ENCODE results near the gene ARHGEF16. TPM values are rescaled to one million over a fixed set of nuclear protein-coding genes. Genes with fewer than 3 reads are reported as not detected.
A peak's percentile ranks its signal among the peaks of the same experiment; 100 is the strongest.

Gene ARHGEF16
- total RNA-seq, 1 donor from 2014 or later, result 4.1 TPM

DNA sequence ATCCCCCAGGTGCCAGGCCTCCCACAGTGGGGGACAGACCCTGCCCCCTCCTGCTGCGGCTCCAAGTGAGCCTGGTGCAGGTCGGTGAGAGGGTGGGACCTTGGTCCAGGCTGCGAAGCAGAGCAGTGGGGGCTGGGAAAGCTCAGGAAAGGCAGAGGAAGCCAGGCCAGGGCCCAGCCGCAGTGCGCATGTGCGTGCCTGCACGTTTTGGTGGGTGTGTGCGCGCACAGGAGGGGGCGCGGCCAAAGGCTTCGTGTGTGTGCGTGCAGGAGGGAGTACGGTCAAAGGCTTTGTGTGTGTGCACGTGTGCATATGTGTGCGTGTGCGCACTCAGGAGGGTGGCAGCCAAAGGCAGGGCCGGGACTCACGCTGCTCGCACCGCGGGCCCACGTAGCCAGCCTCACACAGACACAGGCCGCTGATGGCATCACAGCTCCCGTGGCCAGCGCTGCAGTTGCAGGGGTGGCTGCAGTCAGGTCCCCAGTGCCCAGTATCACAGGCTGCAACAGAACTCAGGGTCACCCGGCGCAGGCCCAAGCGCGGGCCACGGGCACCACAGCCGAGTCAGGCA, 45.9 kb downstream of the ARHGEF16 start:
- Mint-ChIP-seq H3K4me1 (ENCODE audit: low read depth, unreplicated experiment) (no peaks in the 10 kb centered on the region), H3K27me3 (ENCODE audit: low read depth, unreplicated experiment) (no peaks in the 10 kb centered on the region), H3K4me3 (ENCODE audit: unreplicated experiment) (no peak overlapping the region), H3K36me3 (ENCODE audit: low read depth, unreplicated experiment) (no peaks in the 10 kb centered on the region), H3K9me3 (ENCODE audit: unreplicated experiment) (no peaks in the 10 kb centered on the region), H3K27ac (ENCODE audit: unreplicated experiment) (no peak overlapping the region)
- H3K79me2 ChIP-seq (ENCODE audit: insufficient read depth, low read length), result no peaks in the 10 kb centered on the region
- no peak overlapping the region for H3K9ac ChIP-seq (ENCODE audit: low read length)
- H3K4me2 ChIP-seq (ENCODE audit: low read length), result no peak overlapping the region
- H3K27me3 ChIP-seq (ENCODE audit: insufficient read depth, low read length), result no peaks in the 10 kb centered on the region
- peaks cover 30% of the 10 kb centered on the region for H3K4me1 ChIP-seq (ENCODE audit: insufficient read depth, low read length)
- FAIRE-seq, result no peak
- H4K20me1 ChIP-seq (ENCODE audit: insufficient read depth, low read length), result no peaks in the 10 kb centered on the region
- H3K36me3 ChIP-seq (ENCODE audit: insufficient read depth, low read length), result no peaks in the 10 kb centered on the region
- DNase-seq (ENCODE audit: low read depth), result no peak
- H3K9me3 ChIP-seq (ENCODE audit: insufficient read depth, low read depth, low read length), result no peaks in the 10 kb centered on the region
- H3K4me3 ChIP-seq (ENCODE audit: insufficient read depth, low read depth, low read length), result no peak overlapping the region
- no peak overlapping the region for H2AFZ ChIP-seq (ENCODE audit: low read depth, low read length)
- H3K27ac ChIP-seq (ENCODE audit: low read depth, low read length), result no peak overlapping the region
- TF ChIP-seq EZH2 (IDR thresholded peaks at IDR 0.05; ENCODE audit: insufficient read depth, low read length), result no peak
- TF ChIP-seq, protein P1, sequence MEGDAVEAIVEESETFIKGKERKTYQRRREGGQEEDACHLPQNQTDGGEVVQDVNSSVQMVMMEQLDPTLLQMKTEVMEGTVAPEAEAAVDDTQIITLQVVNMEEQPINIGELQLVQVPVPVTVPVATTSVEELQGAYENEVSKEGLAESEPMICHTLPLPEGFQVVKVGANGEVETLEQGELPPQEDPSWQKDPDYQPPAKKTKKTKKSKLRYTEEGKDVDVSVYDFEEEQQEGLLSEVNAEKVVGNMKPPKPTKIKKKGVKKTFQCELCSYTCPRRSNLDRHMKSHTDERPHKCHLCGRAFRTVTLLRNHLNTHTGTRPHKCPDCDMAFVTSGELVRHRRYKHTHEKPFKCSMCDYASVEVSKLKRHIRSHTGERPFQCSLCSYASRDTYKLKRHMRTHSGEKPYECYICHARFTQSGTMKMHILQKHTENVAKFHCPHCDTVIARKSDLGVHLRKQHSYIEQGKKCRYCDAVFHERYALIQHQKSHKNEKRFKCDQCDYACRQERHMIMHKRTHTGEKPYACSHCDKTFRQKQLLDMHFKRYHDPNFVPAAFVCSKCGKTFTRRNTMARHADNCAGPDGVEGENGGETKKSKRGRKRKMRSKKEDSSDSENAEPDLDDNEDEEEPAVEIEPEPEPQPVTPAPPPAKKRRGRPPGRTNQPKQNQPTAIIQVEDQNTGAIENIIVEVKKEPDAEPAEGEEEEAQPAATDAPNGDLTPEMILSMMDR (IDR thresholded peaks at IDR 0.05; ENCODE audit: insufficient read depth, low read depth, low read length), result no peak

DNA sequence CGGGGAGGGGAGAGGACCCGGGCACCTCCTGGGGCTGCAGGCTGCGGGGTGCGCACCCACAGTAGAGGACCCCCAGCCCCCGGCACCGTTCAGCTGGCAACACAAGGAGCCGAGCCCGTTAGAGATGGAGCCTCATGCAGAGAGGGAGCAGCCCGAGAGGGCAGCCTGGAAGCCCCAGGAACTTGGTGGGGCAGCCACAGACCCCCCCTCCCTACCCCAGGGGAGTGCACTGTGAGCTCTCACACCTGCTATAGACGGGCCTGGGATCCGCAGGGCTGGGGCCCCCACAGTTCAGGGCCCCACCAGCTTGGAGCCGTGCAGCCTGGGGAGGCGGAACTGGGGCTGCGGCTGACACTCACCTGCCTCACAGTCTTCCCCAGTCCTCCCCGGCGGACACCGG, 47.0 kb downstream of the ARHGEF16 start:
- Histone ChIP-seq H3K79me2 (ENCODE audit: insufficient read depth, low read length) (no peaks in the 10 kb centered on the region), H3K27ac (ENCODE audit: low read depth, low read length) (no peak overlapping the region), H3K9ac (ENCODE audit: low read length) (no peak overlapping the region), H3K4me1 (ENCODE audit: insufficient read depth, low read length) (peaks cover 21% of the 10 kb centered on the region), H2AFZ (ENCODE audit: low read depth, low read length) (no peak overlapping the region), H3K27me3 (ENCODE audit: insufficient read depth, low read length) (no peaks in the 10 kb centered on the region), H3K9me3 (ENCODE audit: insufficient read depth, low read depth, low read length) (no peaks in the 10 kb centered on the region), H3K4me3 (ENCODE audit: insufficient read depth, low read depth, low read length) (no peak overlapping the region), H3K4me2 (ENCODE audit: low read length) (no peak overlapping the region), H4K20me1 (ENCODE audit: insufficient read depth, low read length) (no peaks in the 10 kb centered on the region), H3K36me3 (ENCODE audit: insufficient read depth, low read length) (no peaks in the 10 kb centered on the region)
- Mint-ChIP-seq H3K9me3 (ENCODE audit: unreplicated experiment) (peaks cover under 1% of the 10 kb centered on the region), H3K27me3 (ENCODE audit: low read depth, unreplicated experiment) (peaks cover under 1% of the 10 kb centered on the region), H3K27ac (ENCODE audit: unreplicated experiment) (no peak overlapping the region), H3K36me3 (ENCODE audit: low read depth, unreplicated experiment) (no peaks in the 10 kb centered on the region), H3K4me1 (ENCODE audit: low read depth, unreplicated experiment) (no peaks in the 10 kb centered on the region), H3K4me3 (ENCODE audit: unreplicated experiment) (no peak overlapping the region)
- TF ChIP-seq, protein P1 (IDR thresholded peaks at IDR 0.05; ENCODE audit: insufficient read depth, low read depth, low read length), result no peak
- no peak for TF ChIP-seq EZH2 (IDR thresholded peaks at IDR 0.05; ENCODE audit: insufficient read depth, low read length)
- FAIRE-seq (no peak), DNase-seq (ENCODE audit: low read depth) (no peak)

DNA sequence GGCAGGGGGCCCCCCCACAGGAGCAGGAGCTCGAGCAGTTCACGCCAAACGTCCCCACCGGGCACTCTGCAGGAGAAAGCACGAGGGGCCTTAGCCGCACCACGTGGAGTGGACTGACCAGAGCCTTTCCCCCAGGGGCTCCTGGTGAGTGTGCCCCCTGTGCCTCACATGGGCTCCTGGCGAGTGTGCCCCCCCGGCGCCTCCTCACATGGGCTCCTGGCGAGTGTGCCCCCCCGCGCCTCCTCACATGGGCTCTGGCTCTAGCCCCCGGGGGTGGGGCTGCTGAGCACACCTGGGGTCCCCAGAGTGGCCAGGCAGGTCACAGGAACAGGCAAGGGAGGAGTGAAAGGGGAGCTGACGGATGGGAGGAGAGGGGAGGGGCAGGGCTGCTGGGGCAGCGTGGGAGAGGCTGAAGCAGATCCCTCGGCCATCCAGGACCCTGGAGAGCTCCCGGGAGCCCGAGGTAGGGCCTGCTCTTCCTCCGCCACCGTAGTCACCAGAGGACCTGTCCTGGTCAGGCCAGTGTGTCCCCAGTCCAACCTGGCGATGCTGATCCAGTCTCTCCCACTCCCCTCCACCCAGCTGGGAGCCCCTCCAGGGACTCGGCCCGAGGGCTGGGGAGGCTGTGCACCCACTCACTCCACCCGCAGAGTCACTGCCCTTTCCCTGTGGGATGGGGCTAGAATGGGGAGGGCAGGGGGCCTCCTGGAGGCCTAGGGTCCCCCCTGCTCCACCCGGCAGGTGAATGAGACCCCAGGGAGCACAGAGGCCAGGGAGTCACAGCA, 47.6 kb downstream of the ARHGEF16 start:
- H3K79me2 ChIP-seq (ENCODE audit: insufficient read depth, low read length), result no peaks in the 10 kb centered on the region
- H3K4me1 ChIP-seq (ENCODE audit: insufficient read depth, low read length), result peaks cover 16% of the 10 kb centered on the region
- TF ChIP-seq, protein P1 (IDR thresholded peaks at IDR 0.05; ENCODE audit: insufficient read depth, low read depth, low read length), result no peak
- TF ChIP-seq EZH2 (IDR thresholded peaks at IDR 0.05; ENCODE audit: insufficient read depth, low read length), result no peak
- Mint-ChIP-seq H3K27ac (ENCODE audit: unreplicated experiment) (no peak overlapping the region), H3K4me3 (ENCODE audit: unreplicated experiment) (no peak overlapping the region), H3K4me1 (ENCODE audit: low read depth, unreplicated experiment) (no peaks in the 10 kb centered on the region), H3K9me3 (ENCODE audit: unreplicated experiment) (peaks cover 5% of the 10 kb centered on the region), H3K36me3 (ENCODE audit: low read depth, unreplicated experiment) (no peaks in the 10 kb centered on the region), H3K27me3 (ENCODE audit: low read depth, unreplicated experiment) (peaks cover 7% of the 10 kb centered on the region)
- no peaks in the 10 kb centered on the region for H3K36me3 ChIP-seq (ENCODE audit: insufficient read depth, low read length)
- H2AFZ ChIP-seq (ENCODE audit: low read depth, low read length), result no peak overlapping the region
- H3K4me2 ChIP-seq (ENCODE audit: low read length), result no peak overlapping the region
- no peak overlapping the region for H3K4me3 ChIP-seq (ENCODE audit: insufficient read depth, low read depth, low read length)
- no peaks in the 10 kb centered on the region for H3K9me3 ChIP-seq (ENCODE audit: insufficient read depth, low read depth, low read length)
- H3K27ac ChIP-seq (ENCODE audit: low read depth, low read length), result no peak overlapping the region
- DNase-seq (ENCODE audit: low read depth) (peak; percentile 28), FAIRE-seq (no peak)
- no peak overlapping the region for H3K9ac ChIP-seq (ENCODE audit: low read length)
- H3K27me3 ChIP-seq (ENCODE audit: insufficient read depth, low read length), result no peaks in the 10 kb centered on the region
- no peaks in the 10 kb centered on the region for H4K20me1 ChIP-seq (ENCODE audit: insufficient read depth, low read length)
